Epithelial cell of proximal tubule (primary cell): ENCODE data around the gene UXS1. TPM values are rescaled to one million over a fixed set of nuclear protein-coding genes. Genes with fewer than 3 reads are reported as not detected.

ENCODE experiments used
- DNase-seq: peaks from one replicate; pipeline ENCODE4 v3.0.0-alpha.2; 2011; ENCODE audit warnings: low read depth
- H3K4me3 ChIP-seq: 2 replicates; pipeline ENCODE4 v1.5.1; 2011; ENCODE audit warnings: low read depth, mild to moderate bottlenecking, low read length
- CTCF ChIP-seq: conservative IDR thresholded peaks from 2 replicates; pipeline ENCODE4 v1.5.1; 2012; ENCODE audit warnings: low read depth, mild to moderate bottlenecking, low read length
- total RNA-seq: library from RNA; depleted of rRNA; stranded (reverse); fragments of >200 nt; gene quantifications from 2 replicates; pipeline ENCODE4 v1.2.3, GENCODE V29; 2015

UXS1 gene
- total RNA-seq, 1 donor from 2014 or later = 128 TPM

- TF ChIP-seq CTCF = no peak
- no peak overlapping the region for H3K4me3 ChIP-seq
- DNase-seq = no peak
Measured at GRCh38 chr2:106053581-106053980, 140.5 kb downstream of the UXS1 start.

DNA sequence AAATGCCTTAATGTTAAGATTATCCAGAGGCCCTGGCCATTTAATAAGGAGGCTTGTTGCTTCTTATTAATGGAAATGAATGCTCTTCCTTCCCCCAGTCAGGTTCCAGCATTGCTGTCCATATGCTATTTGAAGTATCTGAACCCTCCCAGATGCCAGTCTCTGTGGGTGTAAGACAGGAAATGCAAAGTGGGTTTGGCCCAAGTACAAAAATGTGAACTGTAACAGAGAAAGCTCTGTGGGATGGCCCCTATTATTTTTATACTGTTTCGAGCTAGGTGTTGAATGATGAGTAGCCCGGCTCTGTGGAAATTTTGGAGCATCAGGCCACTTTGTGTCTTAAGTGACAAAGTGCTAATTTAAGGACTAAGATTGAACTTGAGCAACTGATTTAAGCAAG lies 141.0 kb downstream of the UXS1 start:
- no peak overlapping the region for H3K4me3 ChIP-seq
- peak; percentile 31 for DNase-seq
- TF ChIP-seq CTCF = no peak

DNA sequence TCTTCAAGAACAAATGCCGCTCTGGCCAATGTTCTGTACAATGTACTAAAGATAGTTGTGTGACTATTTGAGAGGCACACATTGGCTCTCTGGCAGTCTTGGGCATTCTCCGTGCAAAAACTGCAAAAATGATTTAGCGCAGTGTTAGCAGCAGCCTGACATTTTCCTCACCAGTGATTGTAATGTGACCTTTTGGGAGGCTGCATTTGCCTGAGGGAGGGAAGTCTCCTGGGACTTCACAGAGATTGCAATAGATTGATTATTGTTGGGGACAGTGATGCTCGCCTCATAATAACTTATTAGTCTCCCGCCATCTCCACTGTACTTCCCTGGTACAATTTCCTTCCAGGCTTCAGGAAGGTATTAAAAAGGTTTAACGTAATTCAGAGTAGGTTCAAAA lies 149.2 kb downstream of the UXS1 start:
- no peak overlapping the region for H3K4me3 ChIP-seq
- no peak for TF ChIP-seq CTCF
- no peak for DNase-seq

DNA sequence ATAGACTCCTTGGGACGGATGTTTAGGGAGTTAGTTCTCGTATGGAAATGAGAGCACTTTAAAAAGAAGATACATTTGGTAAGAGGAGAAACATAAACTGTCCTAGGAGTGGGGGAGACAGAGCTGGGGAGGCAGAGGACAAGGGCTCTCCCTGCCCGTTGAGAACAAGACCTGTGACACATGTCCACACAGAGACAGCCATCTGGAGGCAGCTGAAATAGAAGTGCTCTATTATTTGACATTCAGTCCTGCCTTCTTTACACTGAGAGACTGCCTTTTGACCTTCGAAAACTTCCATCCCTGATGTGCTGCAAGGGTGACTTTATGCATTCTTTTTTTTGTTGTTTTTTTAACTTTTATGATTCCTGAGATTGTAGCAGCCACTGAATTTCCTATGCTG lies 150.1 kb downstream of the UXS1 start:
- TF ChIP-seq CTCF = no peak
- no peak overlapping the region for H3K4me3 ChIP-seq
- DNase-seq = no peak
